NCI-H446 (cell line): ENCODE measurements around the gene WDFY4.
"Not testable (repeated sequence)": the region's sequence is repeated elsewhere in the genome, so short reads cannot be mapped to it uniquely, and the experiment has no call there.

Source experiments
- DNase-seq, 2 experiments: peaks; one replicate each; lab custom pipeline; 2025; lab: John Stamatoyannopoulos, UW

WDFY4 gene, protein sequence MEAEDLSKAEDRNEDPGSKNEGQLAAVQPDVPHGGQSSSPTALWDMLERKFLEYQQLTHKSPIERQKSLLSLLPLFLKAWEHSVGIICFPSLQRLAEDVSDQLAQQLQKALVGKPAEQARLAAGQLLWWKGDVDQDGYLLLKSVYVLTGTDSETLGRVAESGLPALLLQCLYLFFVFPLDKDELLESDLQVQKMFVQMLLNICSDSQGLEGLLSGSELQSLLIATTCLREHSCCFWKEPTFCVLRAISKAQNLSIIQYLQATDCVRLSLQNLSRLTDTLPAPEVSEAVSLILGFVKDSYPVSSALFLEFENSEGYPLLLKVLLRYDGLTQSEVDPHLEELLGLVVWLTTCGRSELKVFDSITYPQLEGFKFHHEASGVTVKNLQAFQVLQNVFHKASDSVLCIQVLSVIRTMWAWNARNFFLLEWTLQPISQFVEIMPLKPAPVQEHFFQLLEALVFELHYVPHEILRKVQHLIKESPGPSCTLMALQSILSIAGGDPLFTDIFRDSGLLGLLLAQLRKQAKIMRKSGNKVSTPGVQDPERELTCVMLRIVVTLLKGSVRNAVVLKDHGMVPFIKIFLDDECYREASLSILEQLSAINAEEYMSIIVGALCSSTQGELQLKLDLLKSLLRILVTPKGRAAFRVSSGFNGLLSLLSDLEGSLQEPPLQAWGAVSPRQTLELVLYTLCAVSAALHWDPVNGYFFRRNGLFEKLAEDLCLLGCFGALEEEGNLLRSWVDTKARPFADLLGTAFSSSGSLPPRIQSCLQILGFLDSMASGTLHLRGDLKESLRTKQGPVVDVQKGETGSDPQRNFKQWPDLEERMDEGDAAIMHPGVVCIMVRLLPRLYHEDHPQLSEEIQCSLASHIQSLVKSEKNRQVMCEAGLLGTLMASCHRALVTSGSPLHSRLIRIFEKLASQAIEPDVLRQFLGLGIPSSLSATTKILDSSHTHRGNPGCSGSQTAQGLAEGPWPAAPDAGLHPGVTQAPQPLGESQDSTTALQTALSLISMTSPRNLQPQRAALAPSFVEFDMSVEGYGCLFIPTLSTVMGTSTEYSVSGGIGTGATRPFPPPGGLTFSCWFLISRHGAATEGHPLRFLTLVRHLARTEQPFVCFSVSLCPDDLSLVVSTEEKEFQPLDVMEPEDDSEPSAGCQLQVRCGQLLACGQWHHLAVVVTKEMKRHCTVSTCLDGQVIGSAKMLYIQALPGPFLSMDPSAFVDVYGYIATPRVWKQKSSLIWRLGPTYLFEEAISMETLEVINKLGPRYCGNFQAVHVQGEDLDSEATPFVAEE (N-terminal part only)

DNA sequence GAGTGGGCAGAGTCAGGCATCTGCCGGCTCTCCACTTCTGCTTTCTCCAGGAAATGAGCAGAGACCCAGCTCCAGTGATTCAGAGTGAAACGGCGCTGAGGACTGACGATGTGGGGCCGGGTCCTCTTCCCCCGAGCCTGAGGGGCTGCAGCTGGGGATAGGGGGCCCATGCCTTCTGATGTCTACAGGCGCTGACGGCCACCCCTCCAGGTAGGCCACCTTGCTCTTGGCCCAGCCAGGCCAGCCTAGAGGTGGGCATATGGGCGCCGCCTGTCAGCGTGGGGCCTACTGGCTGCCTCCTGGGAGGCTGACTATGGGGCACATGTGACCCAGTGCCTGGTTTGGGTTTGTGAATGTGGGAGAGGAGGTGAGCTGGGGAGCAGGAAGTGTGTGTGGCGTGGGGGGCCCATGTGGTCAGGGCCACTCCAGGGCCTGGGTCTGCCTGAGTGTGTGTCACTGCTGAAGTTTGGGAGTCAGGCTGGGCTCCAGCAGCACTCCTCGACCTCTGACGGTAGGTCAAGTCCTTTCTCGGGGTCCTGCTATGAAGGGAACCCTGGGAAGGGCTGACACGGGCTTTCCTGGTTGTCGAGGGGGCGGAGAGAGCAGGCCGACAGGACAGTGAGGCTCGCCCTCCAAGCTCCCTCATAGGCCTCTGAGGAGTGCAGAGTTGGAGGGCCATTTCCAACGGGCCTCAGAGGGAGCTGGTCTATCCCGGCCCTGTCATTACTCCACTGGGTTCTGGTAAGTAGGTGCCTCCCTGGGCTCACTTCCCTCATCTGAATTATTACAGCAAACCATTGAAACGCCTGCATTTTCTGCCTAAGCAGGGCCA, at the start of gene WDFY4:
Gene WDFY4 (plus strand): TSS at position 82 of the 832 bp plus-strand sequence. CDS start 24,860 bp downstream, outside the sequence.
- DNase-seq = no peak

DNA sequence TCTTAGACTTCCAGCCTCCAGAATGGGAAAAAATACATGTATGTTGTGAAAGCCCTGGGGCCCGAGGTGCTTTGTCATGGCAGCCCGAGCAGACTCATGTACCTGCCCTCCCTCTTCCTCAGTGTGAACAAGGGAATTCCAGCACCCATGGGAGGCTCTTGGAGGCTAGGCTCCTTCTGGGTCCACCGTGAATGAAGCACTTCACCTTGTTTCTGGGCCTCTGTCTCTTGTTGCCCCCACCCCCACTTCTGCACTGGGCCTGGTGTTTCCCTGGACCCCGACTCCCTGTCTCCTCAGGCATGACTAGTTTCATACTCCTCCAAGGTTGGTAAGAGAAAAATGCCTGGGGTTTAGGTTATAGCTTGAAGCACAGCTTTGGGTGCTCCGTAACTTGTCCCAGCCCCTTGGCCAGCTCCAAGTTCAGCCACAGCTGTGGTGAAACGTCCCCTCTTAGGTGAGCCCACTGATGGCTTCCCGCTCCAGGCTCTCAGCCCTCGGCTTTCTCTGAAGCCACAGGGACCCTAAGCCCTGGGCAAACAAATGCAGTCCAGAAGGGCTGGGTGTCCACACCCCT, 49.6 kb upstream of the WDFY4 start:
- DNase-seq = no peak

DNA sequence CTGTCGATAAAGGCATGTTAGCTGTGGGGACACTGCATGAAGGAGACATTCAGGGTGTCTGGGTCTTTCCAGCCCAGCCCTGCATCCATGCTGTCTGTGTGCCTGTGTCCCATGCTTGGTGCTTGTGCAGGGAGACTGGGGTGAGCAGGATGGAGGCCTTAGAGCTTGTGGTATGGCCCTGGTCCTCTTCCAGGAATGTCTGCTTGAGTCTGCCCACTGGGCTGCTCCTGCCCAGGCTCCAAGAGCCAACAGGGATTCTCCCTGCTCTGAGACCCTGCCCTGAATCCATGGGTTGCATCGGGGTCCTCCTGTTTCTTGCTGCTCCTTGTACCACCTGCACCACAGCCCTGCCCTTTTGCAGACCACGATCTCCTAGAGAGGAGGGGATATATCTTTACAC, 48.4 kb upstream of the WDFY4 start:
- no peak for DNase-seq

DNA sequence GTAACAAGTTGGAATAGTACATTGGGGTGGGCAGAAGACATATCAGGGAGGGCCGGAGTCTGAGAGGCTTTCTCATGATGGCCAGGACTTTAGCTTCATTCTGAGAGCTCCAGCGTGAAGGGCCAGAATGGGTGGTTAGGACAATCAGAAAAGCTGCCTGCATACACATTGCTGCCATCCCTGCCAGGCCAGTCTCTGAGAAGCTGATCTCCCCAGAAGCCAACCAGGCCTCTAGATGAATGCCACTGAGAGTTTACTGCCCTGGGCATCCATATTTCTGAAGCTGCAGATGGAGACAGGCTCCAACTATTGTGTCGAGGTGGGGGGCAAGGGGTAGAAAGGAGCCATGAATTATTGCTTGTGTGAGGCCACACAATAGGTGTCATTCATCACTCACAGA, 47.8 kb upstream of the WDFY4 start:
- no peak for DNase-seq

DNA sequence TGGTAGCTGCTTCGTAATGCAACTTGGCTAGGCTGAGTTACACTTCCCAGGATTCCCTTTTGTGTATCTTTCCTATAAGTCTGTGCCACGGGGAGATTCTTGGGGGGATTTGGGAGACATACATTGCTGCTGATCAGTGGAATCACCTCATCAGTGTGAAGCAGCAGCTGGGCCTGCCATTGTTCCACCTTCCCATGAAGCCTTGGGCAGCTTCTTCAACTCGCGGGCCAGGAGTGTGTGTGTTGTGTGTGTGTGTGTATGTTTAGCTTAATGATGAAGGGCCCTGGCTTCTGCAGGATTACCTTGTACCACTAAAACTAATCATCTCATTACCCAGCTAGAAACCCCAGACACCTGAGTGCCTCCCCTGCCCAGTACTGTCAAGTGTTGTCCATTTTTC, 46.5 kb upstream of the WDFY4 start:
- no peak for DNase-seq

DNA sequence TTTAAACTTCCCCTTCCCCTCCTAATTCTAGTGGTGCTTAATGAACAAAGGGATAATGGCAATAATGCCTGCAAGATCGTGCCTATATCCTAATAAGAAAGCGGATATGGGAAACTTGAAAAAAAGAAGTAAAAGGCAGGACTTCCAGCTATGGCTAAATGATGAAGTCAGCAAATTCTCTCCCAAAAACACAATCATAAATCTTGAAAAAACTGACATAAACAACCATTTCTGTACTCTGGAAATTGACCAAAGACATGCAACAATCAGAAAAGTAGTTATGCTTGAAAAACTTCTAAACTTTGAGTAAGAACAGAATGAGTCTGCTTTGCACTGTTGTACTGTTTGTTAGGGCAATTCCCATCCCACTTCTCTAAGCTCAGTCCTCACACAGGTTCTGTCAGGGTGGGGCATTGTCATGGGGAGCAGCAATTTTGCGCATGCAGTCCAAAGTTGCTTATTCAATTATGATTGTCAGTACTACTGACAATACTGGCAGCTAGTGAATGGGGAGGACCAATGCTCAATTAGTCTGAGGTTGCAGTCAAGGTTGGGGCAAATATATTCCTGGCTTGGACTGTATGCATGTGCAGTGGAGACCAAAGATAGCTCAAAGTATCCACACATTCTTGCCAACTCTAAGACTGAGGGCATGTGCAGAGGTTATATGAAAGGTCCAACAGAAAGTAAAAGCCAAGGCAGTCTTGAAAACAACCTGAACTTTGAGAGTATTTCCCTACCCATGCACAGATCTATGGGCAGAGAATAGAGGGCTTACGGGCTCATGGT, 45.7 kb upstream of the WDFY4 start:
- no peak for DNase-seq

DNA sequence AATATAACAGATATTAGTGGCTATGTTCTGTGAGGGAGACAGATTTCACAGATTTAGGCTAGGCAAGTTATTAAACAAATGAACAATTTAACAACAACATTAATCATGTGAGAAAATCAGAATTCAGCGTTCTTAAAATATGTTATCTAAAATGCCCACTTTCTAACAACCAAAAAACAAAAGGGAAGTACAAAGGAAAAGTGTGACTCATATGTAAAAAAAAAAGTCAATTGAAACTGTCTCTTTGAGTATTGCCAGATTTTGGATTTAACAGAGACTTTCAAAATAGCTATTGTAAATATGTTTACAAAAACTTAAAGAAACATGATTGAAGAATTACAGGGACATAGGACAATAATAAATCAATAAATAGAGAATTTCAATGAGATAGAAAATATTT, 45.0 kb upstream of the WDFY4 start:
- DNase-seq = no peak

DNA sequence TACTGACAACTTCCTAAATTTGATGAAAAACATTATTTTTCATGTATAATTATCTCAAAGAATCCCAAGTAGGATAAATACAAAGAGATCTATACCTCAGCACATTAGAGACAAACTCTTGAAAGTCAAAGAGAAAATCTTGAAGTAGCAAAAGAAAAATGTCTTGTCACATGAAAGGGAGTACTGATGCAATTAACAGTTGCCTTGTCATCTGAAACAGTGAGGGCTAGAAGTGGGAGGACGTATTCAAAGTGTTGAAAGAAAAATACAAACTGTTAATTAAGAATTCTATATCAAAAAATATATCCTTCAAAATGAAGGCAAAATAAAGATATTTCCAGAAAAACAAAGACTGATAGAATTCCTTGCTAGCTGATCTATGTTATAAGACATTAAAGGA, 44.3 kb upstream of the WDFY4 start:
- DNase-seq = no peak

DNA sequence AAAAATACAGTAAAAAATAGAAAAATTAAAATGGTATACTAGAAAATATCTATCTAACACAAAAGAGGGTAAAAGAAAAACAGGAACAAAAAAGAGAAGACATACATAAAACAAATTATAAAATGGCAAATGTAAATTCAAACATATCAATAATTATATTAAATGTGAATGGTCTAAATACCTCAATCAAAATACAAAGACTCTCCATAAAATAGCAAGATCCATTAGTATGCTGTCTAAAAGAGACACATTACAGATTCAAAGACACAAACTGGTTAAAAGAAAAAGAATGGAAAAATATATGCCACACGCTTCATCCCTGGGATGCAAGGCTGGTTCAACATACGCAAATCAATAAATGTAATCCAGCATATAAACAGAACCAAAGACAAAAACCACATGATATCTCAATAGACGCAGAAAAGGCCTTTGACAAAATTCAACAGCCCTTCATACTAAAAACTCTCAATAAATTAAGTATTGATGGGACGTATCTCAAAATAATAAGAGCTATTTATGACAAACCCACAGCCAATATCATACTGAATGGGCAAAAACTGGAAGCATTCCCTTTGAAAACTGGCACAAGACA, 43.5 kb upstream of the WDFY4 start:
- DNase-seq = not testable (repeated sequence)

DNA sequence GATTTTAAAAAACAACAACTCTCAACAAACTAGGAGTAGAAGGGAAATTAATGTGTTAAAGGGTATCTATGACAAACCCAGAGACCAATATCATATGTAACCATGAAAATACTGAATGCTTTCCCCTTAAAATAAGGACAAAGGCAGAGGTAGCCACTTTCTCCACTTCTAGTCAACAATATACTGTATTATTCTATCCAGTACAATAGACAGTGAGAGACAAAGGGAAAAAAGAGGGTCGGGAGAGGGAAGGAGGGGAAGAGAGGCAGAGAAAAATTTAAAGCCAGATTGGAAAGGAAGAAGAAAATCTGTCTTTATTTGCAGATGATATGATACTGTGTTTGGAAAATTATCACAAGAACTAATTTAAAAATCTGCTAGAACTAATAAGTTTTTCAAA, 39.1 kb upstream of the WDFY4 start:
- DNase-seq = no peak

DNA sequence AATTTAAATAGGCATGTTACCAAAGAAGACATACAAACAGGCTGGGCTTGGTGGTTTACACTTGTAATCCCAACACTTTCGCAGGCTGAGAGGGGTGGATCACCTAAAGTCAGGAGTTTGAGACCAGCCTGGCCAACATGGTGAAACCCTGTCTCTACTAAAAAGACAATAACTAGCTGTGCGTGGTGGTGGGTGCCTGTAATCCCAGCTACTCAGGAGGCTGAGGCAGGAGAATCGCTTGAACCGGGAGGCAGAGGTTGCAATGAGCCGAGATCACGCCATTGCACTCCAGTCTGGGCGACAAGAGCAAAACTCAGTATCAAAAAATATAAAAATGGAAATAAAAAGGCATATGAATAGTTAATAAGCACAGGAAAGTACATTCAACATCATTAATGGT, 37.6 kb upstream of the WDFY4 start:
- DNase-seq = not testable (repeated sequence)

DNA sequence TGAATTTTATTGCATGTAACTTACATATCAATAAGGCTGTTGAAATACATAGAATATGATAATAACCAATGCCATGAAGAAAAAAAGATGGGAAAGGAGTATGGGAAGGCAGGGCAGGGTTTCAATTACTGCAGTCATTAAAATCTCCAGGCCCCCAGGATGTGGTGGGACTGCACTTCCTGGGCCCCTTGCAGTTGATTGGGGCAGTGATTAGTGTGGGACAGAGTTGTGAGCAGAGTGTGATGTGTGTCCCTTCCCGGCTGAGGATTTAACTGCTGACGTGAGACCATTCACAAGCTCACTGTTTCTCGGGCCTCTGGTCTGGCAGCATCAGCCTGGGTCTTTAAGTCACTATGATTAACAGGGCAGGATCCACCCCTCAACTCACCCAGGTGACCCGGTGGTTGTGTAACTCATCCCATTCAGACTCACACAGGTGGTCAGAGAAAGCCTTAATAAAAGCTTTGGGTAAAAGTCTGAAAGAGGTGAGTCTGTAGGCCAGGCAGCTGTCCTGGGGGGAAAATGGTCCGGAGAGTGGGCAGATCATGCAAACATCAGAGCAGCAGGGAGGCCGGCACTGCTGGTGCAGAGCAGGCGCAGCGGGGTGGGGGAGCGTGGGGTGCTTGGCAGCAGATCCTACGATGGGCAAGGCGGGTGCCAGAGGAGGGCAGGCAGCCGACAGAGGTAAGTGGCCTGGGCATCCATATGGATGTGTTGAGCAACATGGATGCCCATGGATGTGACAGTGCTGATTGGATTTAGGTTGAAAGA, 36.3 kb upstream of the WDFY4 start:
- DNase-seq = no peak

DNA sequence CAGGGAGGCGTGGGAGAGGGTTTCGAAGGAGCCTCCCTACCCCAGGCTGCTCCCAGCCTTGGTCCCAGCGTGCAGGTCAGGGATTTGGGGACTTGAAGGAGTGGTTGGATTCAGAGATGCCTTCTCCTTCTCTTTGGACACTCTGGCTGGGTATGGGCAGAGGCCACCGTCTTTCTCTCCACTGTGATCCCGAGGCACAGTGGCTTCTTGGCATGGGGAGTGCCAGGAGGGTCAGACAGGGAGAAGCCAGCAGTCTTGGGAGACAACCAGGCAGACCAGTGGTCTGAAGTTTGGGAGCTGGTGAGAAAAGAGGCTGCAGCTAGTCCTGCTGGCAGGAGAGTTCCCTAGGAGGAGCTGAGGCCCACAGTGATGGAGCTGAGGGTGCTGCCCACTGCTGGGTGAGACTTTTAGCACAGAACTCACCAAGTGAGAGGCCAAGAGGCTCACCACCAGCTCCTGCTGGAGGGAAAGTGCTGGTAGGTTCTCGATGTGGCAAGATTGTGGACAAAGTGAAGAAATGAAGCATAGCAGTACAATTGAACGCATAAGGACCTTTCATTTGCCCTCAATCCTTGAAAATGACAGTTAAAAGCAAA, 35.2 kb upstream of the WDFY4 start:
- DNase-seq = no peak

DNA sequence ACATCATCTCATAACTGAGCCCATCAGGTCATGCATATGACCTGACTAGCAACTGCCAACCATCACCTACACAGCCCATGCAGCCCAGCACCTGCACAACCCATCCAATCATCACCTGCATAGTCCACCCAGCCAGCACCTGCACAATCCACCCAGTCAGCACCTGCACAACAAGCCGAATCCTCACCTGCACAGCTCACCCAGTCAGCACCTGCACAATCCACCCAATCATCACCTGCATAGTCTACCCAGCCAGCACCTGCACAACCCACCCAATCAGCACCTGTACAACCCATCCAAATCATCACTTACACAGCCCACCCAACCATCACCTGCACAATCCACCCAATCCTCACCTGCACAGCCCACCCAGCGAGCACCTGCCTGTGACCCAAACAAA, 33.4 kb upstream of the WDFY4 start:
- DNase-seq = no peak

DNA sequence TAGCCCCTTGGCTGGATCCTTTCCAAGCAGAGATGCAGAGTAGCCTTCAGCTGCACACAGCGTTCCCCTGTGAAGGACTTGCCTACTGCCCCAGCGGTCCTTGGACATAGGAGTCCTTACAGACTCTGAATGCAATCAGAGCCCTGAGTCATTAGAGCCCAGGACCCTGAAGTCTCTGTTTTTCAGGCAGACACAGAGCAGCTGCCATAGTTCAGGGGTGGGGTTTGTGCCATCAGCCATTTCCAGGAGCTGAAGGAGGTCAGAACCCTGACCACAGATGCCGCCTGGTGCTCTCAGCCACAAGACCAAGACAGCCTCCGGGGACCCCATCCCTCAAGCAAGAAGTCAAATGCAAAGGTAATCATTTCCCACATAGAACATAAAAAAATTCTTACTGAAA, 32.8 kb upstream of the WDFY4 start:
- DNase-seq = no peak

DNA sequence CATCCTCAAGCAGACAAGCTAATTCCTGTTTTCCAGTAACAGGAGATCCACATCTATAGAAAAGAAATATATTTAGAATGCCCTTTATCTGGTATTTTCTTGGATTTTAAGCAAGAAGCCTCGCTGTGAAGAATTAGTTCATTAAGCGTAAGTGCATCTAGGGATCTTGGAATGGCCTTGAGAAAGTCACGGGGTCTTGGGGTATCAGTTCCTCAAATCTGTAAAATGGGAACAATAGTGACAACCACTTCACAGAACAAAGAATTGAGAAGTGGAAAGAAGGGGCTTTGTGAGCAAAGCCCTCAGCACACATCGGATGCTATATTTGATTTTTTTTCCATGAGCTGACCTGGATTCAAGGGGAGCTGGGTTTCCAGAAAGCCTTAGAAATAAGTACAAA, 32.3 kb upstream of the WDFY4 start:
- no peak for DNase-seq

DNA sequence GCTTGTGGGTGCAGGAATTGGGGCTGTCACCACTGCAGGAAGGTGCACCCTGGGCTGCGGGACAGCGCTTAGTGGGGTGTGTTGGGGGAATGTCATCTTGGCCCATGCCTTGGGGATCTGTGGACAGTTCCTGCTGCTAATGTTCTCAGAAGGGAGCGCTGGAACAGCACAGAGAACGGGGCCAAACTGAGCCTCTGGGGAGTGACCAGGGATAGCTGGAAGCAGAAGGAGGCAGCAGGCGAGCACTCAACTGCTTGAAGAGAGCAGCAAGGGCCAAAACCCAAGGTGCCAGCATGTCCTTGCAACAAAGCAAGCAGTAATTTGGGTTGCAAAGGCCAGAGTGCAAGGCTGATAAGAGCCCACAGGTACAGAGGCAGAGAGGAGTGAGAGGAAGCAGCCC, 31.3 kb upstream of the WDFY4 start:
- no peak for DNase-seq

DNA sequence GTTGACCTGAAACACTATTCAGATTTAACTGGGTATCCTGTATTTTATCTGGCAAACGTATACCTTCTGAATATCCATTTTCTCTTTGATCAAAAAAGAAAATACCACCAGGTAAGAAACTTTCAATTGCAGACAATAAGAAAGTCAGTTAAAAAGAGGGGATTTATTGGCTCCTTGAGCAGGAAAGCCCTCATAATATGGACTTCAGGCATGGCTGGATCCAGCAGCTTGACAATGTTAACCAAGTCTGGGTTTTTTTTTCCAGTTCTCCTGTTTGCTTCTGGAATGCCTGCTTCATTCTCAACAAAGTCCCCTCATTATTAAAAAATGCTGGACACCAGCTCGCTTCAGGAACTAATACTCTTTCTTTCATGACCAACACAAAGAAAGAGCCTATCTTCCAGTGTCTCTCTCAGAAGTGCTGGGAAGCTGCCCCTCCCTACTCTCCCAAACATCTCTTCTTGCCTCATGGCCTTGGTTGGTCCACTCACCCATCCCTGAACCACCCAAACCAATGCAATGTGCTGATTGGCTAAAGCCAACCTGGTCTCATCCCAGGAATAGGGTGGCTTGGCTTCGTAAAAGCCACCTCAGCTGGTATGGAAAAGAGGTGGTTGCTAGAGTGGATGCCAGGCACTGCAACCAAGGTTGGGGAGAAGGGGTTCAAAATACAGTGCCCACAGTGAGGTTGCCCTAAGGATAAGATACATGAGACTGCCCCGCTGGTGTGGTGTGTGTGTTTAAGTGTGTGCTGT, 30.6 kb upstream of the WDFY4 start:
- no peak for DNase-seq
